ENCODE results near the gene ALLC.

The ALLC gene

GRCh38 chr2:3703236-3703756, 45.3 kb downstream of the ALLC start, which contains the start of gene DCDC2C:
DCDC2C (plus strand) TSS chr2:3703575; CDS start chr2:3703752, 177 bp downstream.
- H3K27me3 Mint-ChIP-seq, result peaks cover 32 to 72% of the 10 kb centered on the region in 2 donors
- H3K36me3 Mint-ChIP-seq (ENCODE audit: insufficient read depth), result peaks cover 3% of the 10 kb centered on the region
- no peak for DNase-seq
- ATAC-seq (replicated peaks), result no peak
- no peak within 1 kb of the TSS for H3K4me3 Mint-ChIP-seq
- H3K27ac Mint-ChIP-seq, result no peak within 1 kb of the TSS
- H3K4me1 Mint-ChIP-seq (ENCODE audit: low read depth in 2 of 2), result peaks cover 0 to 2% of the 10 kb centered on the region in 2 donors
- H3K9me3 Mint-ChIP-seq, result no peaks in the 10 kb centered on the region

- peaks cover 3% of the 10 kb centered on the region for H3K36me3 Mint-ChIP-seq (ENCODE audit: insufficient read depth)
- H3K27me3 Mint-ChIP-seq, result peaks cover 32 to 77% of the 10 kb centered on the region in 2 donors
- no peak for ATAC-seq (replicated peaks)
- no peak for DNase-seq
- no peak overlapping the region for H3K27ac Mint-ChIP-seq
- no peaks in the 10 kb centered on the region for H3K9me3 Mint-ChIP-seq
- peaks cover 0 to 2% of the 10 kb centered on the region in 2 donors for H3K4me1 Mint-ChIP-seq (ENCODE audit: low read depth in 2 of 2)
- no peak overlapping the region for H3K4me3 Mint-ChIP-seq
These were observed 45.9 kb downstream of the ALLC start for GRCh38 chr2:3703757-3704355.

- no peak overlapping the region for H3K4me3 Mint-ChIP-seq
- peaks cover 0 to 2% of the 10 kb centered on the region in 2 donors for H3K4me1 Mint-ChIP-seq (ENCODE audit: low read depth in 2 of 2)
- DNase-seq (no peak), ATAC-seq (replicated peaks) (no peak)
- H3K27ac Mint-ChIP-seq, result no peak overlapping the region
- no peaks in the 10 kb centered on the region for H3K9me3 Mint-ChIP-seq
- H3K27me3 Mint-ChIP-seq, result peaks cover 31 to 78% of the 10 kb centered on the region in 2 donors
- H3K36me3 Mint-ChIP-seq (ENCODE audit: insufficient read depth), result peaks cover 3% of the 10 kb centered on the region
These were observed 46.7 kb downstream of the ALLC start for GRCh38 chr2:3704692-3705091.

- H3K4me3 Mint-ChIP-seq, result no peak overlapping the region
- peaks cover 0 to 2% of the 10 kb centered on the region in 2 donors for H3K4me1 Mint-ChIP-seq (ENCODE audit: low read depth in 2 of 2)
- no peaks in the 10 kb centered on the region for H3K9me3 Mint-ChIP-seq
- H3K27ac Mint-ChIP-seq, result no peak overlapping the region
- no peak for ATAC-seq (replicated peaks)
- peaks cover 3% of the 10 kb centered on the region for H3K36me3 Mint-ChIP-seq (ENCODE audit: insufficient read depth)
- no peak for DNase-seq
- H3K27me3 Mint-ChIP-seq, result peaks cover 30 to 74% of the 10 kb centered on the region in 2 donors
These were observed 47.8 kb downstream of the ALLC start for GRCh38 chr2:3705782-3706181.

GRCh38 chr2:3706892-3707291, 48.9 kb downstream of the ALLC start:
- no peak for DNase-seq
- ATAC-seq (replicated peaks), result no peak
- peaks cover 3% of the 10 kb centered on the region for H3K36me3 Mint-ChIP-seq (ENCODE audit: insufficient read depth)
- H3K4me3 Mint-ChIP-seq, result no peak overlapping the region
- H3K9me3 Mint-ChIP-seq, result no peaks in the 10 kb centered on the region
- H3K4me1 Mint-ChIP-seq (ENCODE audit: low read depth in 2 of 2), result peaks cover 0 to 2% of the 10 kb centered on the region in 2 donors
- peaks cover 26 to 63% of the 10 kb centered on the region in 2 donors for H3K27me3 Mint-ChIP-seq
- no peak overlapping the region for H3K27ac Mint-ChIP-seq

GRCh38 chr2:3708576-3708975, 50.6 kb downstream of the ALLC start:
- Mint-ChIP-seq H3K27ac (no peak overlapping the region), H3K9me3 (no peaks in the 10 kb centered on the region), H3K4me1 (ENCODE audit: low read depth in 2 of 2) (peaks cover 0 to 2% of the 10 kb centered on the region in 2 donors), H3K36me3 (ENCODE audit: insufficient read depth) (peaks cover 3% of the 10 kb centered on the region), H3K4me3 (no peak overlapping the region), H3K27me3 (peaks cover 13 to 49% of the 10 kb centered on the region in 2 donors)
- ATAC-seq (replicated peaks), result no peak
- DNase-seq, result no peak

GRCh38 chr2:3709225-3709624, 51.2 kb downstream of the ALLC start:
- Mint-ChIP-seq H3K36me3 (ENCODE audit: insufficient read depth) (peaks cover 3% of the 10 kb centered on the region), H3K4me1 (ENCODE audit: low read depth in 2 of 2) (peaks cover 0 to 2% of the 10 kb centered on the region in 2 donors), H3K4me3 (no peak overlapping the region), H3K27me3 (peaks cover 13 to 49% of the 10 kb centered on the region in 2 donors), H3K27ac (no peak overlapping the region), H3K9me3 (no peaks in the 10 kb centered on the region)
- DNase-seq (no peak), ATAC-seq (replicated peaks) (no peak)

- Mint-ChIP-seq H3K9me3 (no peaks in the 10 kb centered on the region), H3K27ac (no peak overlapping the region), H3K4me3 (no peak overlapping the region), H3K27me3 (peaks cover 6 to 24% of the 10 kb centered on the region in 2 donors), H3K4me1 (ENCODE audit: low read depth in 2 of 2) (no peaks in the 10 kb centered on the region), H3K36me3 (ENCODE audit: insufficient read depth) (no peaks in the 10 kb centered on the region)
- ATAC-seq (replicated peaks) (no peak), DNase-seq (no peak)
These were observed 54.4 kb downstream of the ALLC start for GRCh38 chr2:3712424-3712823.

- no peak overlapping the region for H3K27ac Mint-ChIP-seq
- H3K9me3 Mint-ChIP-seq, result no peaks in the 10 kb centered on the region
- no peak for ATAC-seq (replicated peaks)
- peaks cover 6 to 18% of the 10 kb centered on the region in 2 donors for H3K27me3 Mint-ChIP-seq
- no peaks in the 10 kb centered on the region for H3K36me3 Mint-ChIP-seq (ENCODE audit: insufficient read depth)
- H3K4me1 Mint-ChIP-seq (ENCODE audit: low read depth in 2 of 2), result no peaks in the 10 kb centered on the region
- no peak for DNase-seq
- no peak overlapping the region for H3K4me3 Mint-ChIP-seq
These were observed 55.0 kb downstream of the ALLC start for GRCh38 chr2:3712831-3713503.

GRCh38 chr2:3718679-3719078, 60.7 kb downstream of the ALLC start:
- peaks cover 0 to 11% of the 10 kb centered on the region in 2 donors for H3K27me3 Mint-ChIP-seq

GRCh38 chr2:3725002-3725401, 67.0 kb downstream of the ALLC start:
- H3K27ac Mint-ChIP-seq, result no peak overlapping the region
- H3K9me3 Mint-ChIP-seq, result no peaks in the 10 kb centered on the region
- H3K27me3 Mint-ChIP-seq, result peaks cover 36 to 48% of the 10 kb centered on the region in 2 donors
- H3K4me1 Mint-ChIP-seq (ENCODE audit: low read depth in 2 of 2), result no peaks in the 10 kb centered on the region
- no peak for ATAC-seq (replicated peaks)
- H3K36me3 Mint-ChIP-seq (ENCODE audit: insufficient read depth), result no peaks in the 10 kb centered on the region
- H3K4me3 Mint-ChIP-seq, result no peak overlapping the region
- DNase-seq, result no peak

More at GRCh38 chr2:3718679-3719078, 60.7 kb downstream of the ALLC start:
- Mint-ChIP-seq H3K9me3 (no peaks in the 10 kb centered on the region), H3K36me3 (ENCODE audit: insufficient read depth) (no peaks in the 10 kb centered on the region), H3K4me1 (ENCODE audit: low read depth in 2 of 2) (no peaks in the 10 kb centered on the region), H3K27ac (no peak overlapping the region), H3K4me3 (no peak overlapping the region)
- ATAC-seq (replicated peaks) (no peak), DNase-seq (no peak)

GRCh38 chr2:3725458-3726250, 67.7 kb downstream of the ALLC start:
- no peak for ATAC-seq (replicated peaks)
- Mint-ChIP-seq H3K4me1 (ENCODE audit: low read depth in 2 of 2) (no peaks in the 10 kb centered on the region), H3K36me3 (ENCODE audit: insufficient read depth) (no peaks in the 10 kb centered on the region), H3K4me3 (no peak overlapping the region), H3K9me3 (no peaks in the 10 kb centered on the region), H3K27ac (no peak overlapping the region), H3K27me3 (peaks cover 36 to 48% of the 10 kb centered on the region in 2 donors)
- DNase-seq, result no peak

- Mint-ChIP-seq H3K27me3 (peaks cover 36 to 49% of the 10 kb centered on the region in 2 donors), H3K9me3 (no peaks in the 10 kb centered on the region), H3K4me3 (no peak overlapping the region), H3K4me1 (ENCODE audit: low read depth in 2 of 2) (no peaks in the 10 kb centered on the region), H3K36me3 (ENCODE audit: insufficient read depth) (peaks cover 3% of the 10 kb centered on the region), H3K27ac (no peak overlapping the region)
- DNase-seq, result no peak
- no peak for ATAC-seq (replicated peaks)
These were observed 68.5 kb downstream of the ALLC start for GRCh38 chr2:3726511-3726910.

All from effector memory CD8-positive, alpha-beta T cell (primary cell).